ENCODE data around the gene ZNF469.
"Not testable (repeated sequence)": the region's sequence is repeated elsewhere in the genome, so short reads cannot be mapped to it uniquely, and the experiment has no call there.

ZNF469 gene

DNA sequence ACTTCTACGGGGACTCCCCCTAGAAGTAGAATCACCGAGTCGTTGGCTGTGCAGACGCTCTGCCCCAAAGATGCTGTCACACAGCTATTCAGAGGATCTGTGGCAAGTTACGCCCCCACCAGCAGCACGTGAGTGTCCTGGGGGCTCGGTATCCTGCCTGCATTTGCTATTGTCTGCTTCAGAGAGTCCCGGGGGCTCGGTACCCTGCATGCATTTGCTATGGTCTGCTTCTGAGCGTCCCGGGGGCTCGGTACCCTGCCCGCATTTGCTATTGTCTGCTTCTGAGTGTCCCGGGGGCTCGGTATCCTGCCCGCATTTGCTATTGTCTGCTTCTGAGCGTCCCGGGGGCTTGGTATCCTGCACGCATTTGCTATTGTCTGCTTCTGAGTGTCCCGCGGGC lies 23.8 kb upstream of the ZNF469 start:
- no peak for DNase-seq (ENCODE audit: low read depth)

DNA sequence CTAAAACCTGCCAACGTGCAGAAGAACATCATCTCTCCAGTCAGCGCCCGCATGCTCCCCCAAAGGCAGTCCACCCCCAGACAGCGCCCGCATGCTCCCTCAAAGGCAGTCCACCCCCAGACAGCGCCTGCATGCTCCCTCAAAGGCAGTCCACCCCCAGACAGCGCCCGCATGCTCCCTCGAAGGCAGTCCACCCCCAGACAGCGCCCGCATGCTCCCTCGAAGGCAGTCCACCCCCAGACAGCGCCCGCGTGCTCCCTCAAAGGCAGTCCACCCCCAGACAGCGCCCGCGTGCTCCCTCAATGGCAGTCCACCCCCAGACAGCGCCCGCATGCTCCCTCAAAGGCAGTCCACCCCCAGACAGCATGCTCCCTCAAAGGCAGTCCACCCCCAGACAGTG lies 22.4 kb upstream of the ZNF469 start:
- not testable (repeated sequence) for DNase-seq (ENCODE audit: low read depth)

DNA sequence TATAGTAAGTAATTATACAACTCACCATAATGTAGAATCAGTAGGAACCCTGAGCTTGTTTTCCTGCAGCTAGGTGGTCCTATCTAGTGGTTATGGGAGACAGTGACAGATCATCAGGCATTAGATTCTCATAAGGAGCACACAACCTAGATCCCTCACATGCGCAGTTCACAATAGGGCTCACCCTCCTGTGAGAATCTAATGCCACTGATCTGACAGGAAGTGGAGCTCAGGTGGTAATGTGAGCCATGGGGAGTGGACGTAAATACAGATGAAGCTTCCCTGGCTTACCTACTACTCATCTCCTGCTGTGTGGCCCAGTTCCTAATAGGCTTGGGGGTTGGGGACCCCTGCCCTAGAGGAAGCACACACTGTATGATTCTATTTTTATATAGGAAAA lies 21.8 kb upstream of the ZNF469 start:
- no peak for DNase-seq (ENCODE audit: low read depth)

DNA sequence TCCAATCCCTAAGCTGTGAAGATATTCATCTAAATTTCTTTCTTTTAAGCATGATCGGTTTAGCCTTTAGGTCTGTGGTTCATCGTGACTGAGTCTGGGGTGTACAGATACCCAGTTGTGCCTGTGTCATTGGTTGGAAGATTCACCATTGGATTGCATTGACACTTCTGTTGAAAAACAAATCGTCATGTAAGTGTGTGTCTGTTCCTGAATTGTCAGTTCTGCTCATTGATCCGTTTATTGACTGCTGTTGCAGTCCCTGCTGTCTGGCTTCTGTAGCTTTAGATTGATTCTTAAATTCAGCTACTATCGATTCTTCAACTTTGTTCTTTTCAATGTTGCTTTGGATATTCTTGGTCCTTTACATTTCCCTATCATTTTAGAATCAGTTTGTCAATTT lies 21.0 kb upstream of the ZNF469 start:
- no peak for DNase-seq (ENCODE audit: low read depth)

DNA sequence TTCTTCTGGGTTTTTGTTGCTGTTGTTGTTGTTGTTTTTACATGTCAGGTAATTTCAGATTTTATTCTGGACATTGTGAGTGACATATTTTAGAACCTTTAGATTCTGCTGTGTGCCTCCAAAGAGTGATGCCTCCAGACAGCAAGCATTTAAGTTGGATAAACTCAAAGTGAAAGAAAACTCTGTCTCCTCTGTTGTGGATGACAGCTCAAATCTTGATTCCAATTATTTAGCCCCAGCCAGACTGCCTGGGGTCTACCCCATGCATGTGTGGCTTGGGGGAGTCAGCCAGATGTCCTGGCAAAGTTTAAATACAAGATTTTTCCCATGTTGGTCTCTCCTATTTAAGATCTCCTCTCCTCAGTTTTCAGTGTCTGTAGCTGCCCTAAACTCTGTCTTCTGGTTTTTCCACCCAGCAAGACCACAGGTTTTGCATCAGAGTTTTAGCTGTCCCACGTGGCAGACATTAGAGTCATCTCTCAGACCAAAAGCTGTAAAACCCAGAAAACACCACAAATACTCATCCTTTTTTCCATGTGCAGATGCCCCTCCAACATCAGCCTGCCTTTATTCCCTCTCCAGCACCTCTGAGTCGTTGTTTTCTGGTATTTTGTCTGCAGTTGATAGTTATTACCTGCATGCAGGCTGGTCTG lies 19.4 kb upstream of the ZNF469 start:
- no peak for DNase-seq (ENCODE audit: low read depth)

DNA sequence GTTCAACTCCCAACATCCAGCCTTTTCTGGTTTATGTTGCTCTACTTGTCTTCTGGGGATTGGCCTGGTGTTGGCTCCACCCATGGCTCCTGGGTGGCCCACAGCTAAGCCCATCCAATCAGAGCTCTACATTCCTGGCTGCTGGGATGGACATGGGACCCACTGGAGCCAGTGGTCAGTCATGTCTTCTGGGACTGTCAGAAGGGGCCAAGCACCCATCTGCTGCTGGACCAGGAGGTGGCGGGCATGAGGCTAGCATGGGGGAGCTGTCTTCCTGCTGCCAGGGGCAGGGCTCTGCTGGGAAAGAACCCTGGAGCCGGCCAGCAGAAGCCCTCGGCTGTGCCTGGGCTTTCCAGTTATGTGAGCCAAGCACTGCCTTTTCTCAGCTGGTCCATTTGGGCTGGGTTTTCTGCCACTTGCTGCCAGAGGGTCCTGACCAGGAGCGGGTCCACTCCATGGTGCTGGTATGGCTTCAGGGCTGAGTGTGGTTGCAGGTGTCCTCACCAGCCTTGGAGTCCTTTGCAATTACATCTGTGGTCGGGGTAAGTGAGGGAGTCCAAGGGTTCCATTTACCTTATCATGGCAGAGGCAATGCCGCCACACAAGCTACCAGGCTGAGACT lies 17.4 kb upstream of the ZNF469 start:
- DNase-seq (ENCODE audit: low read depth) = no peak

DNA sequence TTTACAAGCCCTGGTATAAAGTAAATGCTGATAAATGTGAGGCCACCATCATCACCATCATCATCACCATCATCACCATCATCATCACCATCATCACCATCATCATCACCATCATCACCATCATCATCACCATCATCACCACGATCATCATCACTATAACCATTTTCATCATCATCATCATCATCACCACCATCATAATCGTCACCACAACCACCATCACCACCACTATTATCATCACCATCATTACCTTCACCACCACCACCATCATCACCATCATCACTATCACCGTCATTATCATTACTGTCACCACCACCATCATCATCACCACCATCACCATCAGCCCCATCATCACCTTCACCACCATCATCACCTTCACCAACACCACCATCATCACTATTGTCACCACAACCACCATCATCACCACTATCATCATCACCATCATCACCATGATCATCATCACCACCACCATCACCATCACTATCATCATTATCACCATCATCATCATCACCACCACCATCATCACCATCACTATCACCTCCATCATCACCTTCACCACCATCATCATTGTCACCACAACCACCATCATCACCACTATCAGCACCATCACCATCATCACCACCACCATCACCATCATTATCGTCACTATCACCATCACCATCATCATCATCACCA lies 16.6 kb upstream of the ZNF469 start:
- no peak for DNase-seq (ENCODE audit: low read depth)

DNA sequence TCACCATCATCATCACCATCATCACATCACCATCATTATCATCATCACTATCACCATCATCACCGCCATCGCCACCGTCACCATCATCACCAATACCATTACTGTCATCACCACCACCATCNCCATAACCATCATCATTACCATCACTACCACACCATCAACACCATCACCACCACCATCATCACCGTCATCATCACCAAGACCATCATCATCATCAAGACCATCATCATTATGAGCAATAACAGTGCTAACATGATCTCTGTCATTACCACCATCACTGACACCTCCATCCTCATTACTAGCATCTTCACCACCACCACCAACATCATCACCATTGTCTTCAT lies 16.1 kb upstream of the ZNF469 start:
- DNase-seq (ENCODE audit: low read depth) = no peak

DNA sequence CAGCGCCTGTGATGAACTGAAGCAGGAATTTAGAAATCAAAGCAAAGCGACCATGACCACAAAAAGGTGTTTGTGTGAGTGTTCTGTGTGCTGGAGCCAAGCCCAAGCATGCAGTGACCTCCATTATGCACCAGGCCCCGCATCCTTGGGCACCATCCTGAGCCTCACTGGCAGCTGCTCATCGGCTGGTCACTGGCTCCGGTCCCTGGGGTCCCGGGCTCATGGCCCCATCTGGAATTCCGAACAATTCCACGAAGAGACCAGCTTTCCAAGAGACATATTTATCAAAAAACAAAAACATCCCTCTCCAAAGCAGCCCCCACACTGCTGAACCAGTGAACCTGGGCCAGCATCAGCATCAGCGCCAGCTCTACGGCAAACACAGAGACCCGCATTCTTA lies 15.2 kb upstream of the ZNF469 start:
- DNase-seq (ENCODE audit: low read depth) = no peak

DNA sequence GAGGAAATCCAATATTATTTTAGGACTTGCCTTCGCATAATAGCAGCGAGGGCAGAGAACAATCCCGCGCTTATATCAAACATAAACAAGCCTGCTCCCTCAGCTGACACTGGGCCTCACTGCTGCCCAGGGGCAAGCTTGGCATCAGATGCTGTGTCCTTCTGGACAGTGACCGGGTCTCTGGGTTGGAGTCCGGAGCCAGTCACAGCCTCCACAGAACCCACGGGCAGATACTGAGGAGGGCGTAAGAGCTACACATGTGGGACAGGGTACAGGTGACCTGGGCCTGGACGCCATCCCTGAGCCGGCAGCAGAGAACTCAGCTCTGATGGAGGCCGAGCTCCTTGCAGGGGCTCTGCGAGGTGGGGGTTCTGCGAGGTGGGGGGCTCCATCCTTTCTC lies 14.7 kb upstream of the ZNF469 start:
- DNase-seq (ENCODE audit: low read depth) = no peak

DNA sequence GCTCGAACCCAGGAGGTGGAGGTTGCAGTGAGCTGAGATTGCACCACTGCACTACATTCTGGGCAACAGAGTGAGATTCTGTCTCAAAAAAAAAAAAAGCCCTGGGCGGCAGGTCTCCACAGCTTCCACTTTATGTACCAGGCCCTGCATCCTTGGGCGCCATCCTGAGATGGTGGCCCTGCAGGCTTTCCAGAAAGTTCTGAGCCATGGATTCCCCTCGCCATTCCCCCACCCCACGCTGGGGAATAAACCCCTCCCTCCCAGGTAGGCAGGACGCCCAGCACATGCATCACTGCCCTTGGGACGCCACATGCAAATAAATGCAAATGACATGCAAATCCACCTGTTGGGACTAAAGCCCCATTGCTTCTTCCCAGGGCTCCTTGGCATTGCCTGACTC lies 13.8 kb upstream of the ZNF469 start:
- DNase-seq (ENCODE audit: low read depth) = no peak

DNA sequence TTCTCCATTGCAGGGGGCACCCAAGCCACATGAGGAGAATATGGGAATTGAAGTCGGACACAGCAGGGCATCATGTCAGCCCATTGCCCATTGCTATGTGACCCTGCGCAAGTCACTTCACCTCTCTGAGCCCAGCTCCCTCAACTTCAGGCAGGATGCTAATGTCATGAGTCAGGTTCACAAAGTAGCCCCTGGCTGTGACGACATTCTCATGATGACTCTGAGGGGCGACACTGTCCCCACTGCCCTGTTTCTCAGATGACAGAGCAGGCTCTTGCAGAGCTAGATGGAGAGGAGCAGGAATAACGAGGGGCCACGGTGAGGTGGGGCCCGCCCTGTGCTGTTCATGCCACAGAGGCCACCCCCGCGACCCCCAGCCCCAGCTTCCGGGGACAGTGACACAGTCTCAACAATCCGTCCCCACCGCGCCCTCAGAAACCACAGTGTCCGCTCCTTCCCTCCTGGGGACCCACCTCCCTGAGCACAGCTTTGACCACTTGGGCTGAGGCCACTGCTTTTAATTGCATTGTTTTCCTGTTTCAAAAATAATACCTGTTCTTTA lies 13.2 kb upstream of the ZNF469 start:
- DNase-seq (ENCODE audit: low read depth) = no peak

DNA sequence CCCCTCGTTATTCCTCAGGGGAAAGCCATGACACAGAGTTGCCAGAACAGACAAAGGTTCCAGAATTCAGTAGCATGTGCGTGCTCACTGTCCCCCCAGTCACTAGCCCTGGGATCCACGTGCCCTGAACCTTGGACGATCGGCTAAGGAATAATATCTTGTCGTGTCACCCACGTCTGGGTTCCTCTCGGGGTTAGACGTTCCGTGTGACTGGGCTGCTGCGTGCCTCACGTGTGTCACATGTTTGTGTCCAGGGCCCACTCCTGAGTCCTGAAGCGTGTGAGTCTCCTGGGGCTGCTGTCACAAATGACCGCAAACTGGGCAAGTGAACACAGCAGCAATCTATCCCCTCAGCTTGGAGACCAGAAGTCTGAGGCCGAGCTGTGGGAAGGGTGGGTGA lies 12.4 kb upstream of the ZNF469 start:
- no peak for DNase-seq (ENCODE audit: low read depth)

DNA sequence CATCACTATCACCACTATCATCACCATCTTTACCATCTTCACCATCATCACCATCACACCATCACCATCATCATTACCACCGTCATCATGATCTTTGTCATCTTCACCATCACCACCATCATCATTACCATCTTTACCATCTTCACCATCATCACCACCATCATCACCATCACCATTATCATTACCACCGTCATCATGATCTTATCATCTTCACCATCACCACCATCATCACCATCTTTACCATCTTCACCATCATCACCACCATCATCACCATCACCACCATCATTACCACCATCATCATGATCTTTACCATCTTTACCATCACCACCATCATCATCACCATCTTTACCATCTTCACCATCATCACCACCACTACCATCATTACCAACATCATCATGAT lies 10.2 kb upstream of the ZNF469 start:
- no peak for DNase-seq (ENCODE audit: low read depth)

DNA sequence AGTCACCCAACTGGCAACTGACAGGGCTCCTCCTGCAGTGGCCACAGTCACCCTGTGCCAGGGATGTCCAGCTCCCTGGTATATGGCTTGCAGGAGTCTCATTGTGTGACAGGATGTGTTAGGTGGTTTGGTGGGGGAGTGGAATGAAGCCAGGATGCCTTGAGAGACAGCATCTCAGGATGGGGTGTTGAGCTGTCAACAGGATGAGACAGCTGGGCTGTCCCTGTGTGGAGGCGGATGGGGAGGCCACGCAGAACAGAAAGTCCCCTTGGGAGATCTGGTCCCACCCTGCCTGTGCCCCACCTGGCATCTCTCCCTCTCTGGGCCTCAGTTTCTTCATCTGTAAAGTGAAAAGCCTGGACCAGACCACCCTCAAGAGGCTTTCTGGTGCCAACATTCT lies 9.5 kb upstream of the ZNF469 start:
- no peak for DNase-seq (ENCODE audit: low read depth)

DNA sequence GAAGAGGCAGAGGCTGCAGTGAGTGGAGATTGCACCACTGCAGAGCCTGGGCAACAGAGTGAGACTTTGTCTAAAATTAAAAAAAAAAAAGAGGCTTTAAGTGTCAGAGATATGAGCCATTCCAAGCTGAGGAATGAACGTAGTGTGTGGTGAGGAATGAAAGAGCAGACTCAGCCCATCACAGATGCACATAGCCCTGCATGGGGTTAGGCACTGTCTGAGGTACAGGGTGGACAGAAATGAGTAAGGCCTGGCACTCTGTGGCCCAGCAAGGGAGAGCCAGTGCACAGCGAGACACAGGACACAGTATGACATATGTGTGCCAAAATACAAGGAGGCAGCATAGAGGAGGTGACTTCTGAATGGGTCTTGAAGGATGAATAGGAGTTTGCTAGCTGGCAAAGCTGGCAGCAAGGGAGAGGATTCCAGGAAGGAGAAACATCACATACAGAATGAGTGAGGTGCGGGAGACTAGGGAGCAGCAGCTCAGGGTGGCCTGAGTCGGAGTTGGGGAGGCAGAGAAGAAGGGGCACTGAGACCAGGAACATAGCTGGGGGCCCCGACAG lies 8.7 kb upstream of the ZNF469 start:
- no peak for DNase-seq (ENCODE audit: low read depth)

DNA sequence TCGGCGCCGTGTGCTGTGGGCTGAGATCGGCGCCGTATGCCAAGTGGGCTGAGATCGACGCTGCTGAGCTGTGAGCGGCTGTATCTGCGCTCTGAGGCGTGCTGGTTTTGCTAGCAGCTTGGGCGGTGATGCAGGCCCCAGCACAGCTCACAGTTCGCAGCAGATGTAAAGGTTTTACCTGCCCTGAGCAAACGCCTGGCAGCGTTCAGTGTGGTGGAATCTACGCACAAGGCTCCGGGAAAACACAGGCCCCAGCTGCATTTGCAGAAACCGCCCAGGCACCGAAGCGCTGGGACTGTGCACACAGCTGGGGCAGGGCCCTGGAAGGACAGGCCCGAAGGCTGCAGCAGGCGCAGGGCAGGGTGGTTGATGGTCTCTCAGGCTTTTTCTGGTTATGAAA lies 8.0 kb upstream of the ZNF469 start:
- DNase-seq (ENCODE audit: low read depth) = no peak

DNA sequence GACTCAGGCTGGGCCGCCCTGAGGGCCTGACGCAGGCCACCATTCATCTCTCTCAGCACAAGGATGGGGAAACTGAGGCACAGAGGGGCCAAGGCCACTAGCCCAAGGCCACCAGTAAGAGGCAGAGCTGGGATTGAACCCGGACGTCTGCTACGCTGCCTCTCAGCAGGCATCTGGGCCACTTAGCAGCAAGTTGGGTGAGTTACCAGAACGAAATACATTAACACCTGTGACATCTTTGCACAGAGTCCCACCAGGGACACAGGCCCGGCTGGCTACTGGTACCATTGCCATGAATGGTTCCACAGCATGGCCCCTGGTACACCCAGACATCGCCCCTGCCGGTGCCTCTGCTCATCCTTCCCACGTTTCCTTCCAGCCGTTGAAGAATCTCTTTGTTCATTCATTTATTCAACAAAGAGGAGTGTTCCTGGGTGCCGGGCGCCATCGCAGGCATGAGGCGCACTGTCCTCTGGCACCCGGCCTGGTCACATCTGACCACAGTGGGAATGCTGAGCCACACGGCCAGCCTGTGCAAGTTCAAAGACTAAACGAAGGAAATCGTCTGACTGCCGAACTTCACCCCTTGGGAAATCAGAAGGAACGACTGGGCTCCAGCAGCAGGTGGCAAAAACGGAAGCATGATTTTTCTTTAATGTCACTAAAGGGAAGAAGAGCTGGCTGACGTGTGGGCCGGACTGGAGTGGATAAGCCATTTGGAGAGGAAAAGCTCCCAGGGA lies 7.4 kb upstream of the ZNF469 start:
- DNase-seq (ENCODE audit: low read depth) = no peak

DNA sequence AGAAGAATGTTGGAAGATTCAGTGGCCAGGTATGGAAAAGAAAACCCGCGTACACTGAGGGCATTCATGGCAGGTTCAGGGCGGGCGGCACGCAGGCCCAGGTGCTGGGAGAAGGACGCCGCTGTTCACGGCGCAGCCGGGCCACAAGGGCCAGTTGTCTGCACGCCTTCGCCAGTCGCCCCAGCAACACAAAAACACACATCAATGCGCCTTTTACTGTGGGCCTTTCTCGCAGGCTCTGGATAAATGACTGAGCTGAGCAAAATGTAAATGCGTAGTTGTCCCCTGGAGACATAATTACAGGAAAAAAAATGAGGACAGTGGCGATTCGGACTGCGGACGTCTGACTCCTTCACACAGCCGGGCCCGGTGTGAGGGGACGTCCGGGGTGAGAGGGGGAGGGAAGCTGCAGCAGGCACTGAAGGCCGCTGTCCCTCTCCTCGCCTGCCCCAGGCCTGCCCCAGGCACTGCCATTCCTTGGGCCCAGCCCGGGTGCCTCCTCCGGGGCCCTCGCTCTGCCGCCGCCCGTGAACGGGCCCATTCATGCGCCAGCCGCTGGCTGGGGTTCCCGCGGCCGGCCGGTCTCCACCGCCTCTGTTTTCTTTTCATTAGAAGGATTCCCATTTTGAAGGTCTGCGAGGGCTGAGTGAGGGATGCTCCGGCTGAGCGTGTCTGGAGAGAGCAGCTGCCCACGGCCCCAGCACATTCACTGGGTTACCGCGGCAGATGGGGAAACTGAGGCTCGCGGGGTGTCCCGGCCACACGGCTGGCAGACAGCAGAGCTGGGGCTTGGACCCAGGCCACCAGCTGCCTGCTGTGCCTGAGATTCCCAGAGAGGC lies 6.5 kb upstream of the ZNF469 start:
- no peak for DNase-seq (ENCODE audit: low read depth)

DNA sequence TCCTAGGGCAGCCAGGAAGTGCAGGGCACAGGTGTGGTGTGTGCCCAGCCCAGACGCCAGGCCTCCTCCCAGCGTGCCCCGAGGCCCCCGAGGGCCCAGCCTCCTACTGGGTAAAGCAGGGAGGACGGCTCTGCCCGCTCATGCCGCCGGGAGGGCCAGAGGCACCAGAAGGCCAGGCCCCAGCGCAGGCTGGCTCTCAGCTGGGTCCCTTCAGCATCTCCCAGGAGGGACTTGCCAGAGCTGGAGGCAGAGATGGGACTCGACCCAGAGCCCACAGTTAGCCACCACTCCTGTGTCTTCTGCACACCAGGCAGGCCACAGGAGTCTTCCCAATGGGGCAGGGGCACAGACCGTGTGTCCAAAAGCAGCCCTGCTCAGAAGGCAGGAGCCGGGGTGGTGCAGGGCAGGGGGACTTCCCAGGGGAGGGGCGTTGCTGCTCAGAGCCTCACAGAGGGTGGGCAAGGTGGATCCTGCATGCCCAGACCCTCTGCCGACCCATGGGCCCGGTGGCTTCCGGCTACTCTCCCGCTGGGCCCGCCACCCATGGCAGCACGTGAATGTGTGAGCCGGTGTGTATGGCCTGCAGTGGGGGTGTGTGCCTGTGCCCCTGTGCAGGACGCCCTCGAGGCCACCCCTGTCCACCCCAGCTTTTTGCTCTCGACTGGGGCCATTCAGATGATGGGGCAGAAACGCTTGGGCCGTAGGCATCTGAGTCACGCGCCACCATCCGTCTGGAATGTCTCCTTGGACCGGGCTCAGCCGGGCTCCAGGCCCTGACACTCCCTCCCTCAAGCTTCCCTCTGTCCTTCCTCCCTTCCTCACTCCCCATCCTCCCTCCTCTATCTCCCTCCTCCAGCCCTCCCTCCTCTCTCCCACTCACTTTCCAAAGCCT lies 5.7 kb upstream of the ZNF469 start:
- no peak for DNase-seq (ENCODE audit: low read depth)

DNA sequence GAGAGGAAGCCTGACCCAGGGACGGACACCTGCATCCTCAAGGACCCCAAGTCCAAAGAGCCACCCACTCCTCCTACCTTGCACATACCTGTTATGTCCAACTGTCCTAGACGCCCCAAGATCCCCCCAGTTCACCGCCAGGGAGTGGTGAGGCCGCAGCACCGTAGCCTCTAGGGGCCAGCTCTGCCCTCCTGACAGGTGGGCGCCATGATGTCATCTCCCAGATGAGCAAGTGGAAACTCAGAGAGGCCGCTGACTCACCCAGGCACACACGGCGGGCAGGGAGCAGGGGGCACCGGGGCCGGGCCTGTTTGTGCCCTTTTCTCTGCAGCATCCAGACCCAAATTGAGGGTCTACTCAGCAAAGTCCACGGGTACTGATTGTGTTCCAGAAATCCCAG lies 4.8 kb upstream of the ZNF469 start:
- DNase-seq (ENCODE audit: low read depth) = no peak

All from activated gamma-delta T cell treated with anti-CD3 and anti-CD28 coated beads, Interleukin-2, amount 50 U/mL, for 16 hours (primary cell).